GM10248 (cell line): ENCODE measurements around the gene UAP1L1.

ENCODE experiments used
- CTCF ChIA-PET: fragments of 300-600 bp; sonication (Branson Sonifier 250); formaldehyde crosslinking; extraction: SDS; loops from one replicate; lab custom pipeline; 2021; ENCODE audit warnings: antibody characterized with exemption; lab: Yijun Ruan, JAX
- POLR2A ChIA-PET: fragments of 350-650 bp; sonication (Branson Sonifier 250); formaldehyde crosslinking; extraction: SDS; loops from one replicate; lab custom pipeline; 2020; ENCODE audit warnings: antibody characterized with exemption; lab: Yijun Ruan, JAX
- DNase-seq: peaks from one replicate; pipeline ENCODE4 v3.0.0; 2012; ENCODE audit errors: extremely low spot score
- TF ChIP-seq, protein P1 (sequence below): IDR thresholded peaks from 2 replicates; pipeline ENCODE4 v1.5.1; 2012; ENCODE audit warnings: mild to moderate bottlenecking, low read depth; ENCODE audit errors: extremely low read depth, missing control alignments, control extremely low read depth

Gene UAP1L1

DNA sequence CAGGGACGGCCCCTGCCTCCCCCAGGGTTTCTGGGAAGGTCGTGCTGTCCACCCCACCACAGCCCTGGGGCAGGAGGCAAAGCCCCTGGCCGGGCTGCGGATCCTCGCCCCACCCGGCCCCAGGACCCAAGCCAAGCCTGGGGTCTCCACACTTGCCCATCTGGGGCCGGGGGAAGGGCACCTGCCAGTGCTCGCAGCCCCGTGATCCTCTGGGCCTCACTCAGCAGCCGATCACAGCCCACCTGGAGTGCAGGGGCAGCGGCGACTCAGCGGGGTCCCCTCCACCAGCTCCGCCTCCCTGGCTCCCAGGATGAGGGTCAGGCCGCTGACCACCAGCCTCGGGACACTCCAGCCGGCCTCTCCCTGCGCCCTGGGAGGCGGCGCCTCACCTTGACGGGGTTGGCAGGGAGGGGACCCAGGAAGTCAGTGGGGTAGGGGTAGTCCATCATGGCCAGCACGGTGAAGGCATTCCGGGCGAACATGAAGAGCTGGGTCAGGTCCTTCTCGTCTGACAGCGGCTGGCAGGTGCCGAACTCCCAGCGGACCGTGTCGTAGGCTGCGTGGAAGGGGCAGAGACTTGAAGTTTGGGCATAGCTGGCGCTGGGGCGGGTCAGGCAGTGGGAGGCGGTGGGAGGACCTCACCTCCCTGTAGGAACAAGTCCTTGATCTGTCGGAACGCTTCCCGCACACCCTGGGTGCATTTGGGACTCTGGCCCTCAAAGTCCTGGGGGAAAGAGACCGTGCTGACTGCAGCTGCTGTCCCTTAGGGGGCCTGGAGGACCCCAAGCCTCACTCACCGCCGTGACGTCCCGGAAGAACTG is 35.5 kb downstream of the UAP1L1 start:
- ChIA-PET CTCF (interaction anchor here (0.9 to 1.4 kb wide), 5 partner anchors 17 to 124 kb away, joined by 3 to 4 read pairs (median 3); no protein-coding TSS in a partner anchor), POLR2A (no interaction called here)
- TF ChIP-seq, protein P1, sequence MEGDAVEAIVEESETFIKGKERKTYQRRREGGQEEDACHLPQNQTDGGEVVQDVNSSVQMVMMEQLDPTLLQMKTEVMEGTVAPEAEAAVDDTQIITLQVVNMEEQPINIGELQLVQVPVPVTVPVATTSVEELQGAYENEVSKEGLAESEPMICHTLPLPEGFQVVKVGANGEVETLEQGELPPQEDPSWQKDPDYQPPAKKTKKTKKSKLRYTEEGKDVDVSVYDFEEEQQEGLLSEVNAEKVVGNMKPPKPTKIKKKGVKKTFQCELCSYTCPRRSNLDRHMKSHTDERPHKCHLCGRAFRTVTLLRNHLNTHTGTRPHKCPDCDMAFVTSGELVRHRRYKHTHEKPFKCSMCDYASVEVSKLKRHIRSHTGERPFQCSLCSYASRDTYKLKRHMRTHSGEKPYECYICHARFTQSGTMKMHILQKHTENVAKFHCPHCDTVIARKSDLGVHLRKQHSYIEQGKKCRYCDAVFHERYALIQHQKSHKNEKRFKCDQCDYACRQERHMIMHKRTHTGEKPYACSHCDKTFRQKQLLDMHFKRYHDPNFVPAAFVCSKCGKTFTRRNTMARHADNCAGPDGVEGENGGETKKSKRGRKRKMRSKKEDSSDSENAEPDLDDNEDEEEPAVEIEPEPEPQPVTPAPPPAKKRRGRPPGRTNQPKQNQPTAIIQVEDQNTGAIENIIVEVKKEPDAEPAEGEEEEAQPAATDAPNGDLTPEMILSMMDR, result no peak
- peak; percentile 7 for DNase-seq

DNA sequence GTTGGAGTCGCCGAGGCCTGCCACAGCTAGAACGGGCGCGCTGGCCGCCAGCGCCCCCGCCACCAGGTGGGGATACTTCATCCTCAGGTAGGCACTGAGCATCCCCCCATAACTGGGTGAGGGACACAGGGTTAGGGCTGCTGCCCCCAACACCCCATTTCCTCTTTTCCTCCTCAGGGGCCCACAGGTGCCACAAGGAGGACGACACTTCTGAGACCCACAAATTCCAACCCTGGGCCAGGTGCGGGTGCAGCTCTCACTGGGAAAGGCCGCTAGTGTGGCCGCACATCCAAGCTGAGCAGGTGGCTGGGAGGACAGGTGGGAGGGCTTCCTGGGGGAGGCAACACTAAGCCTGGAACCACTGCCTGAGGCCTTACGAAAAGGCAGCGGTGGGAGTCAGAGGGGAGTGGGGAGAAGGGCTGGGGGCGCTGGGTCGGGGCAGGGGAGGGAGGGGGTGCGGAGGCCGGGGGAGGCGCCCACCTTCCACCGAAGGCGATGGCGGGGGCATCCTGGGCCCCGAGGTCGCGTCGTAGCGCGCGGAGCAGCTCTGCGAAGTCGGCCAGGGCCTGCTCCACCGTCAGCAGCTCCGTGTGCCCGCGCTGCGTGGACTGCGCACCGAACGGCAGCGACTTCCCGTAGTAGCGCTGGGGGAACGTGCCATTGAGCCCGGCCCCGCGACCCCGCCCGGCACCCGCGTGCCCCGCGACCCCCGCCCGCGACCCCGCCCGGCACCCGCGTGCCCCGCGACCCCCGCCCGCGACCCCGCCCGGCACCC is 36.3 kb downstream of the UAP1L1 start:
- TF ChIP-seq, protein P1, result peak; percentile 3
- DNase-seq, result peak; percentile 58
- CTCF ChIA-PET, result interaction anchor here (0.9 to 1.4 kb wide), 4 partner anchors 18 to 123 kb away, joined by 3 to 4 read pairs (median 3); partner anchors contain the start of gene SSNA1
- POLR2A ChIA-PET, result interaction anchor here (0.6 to 0.9 kb wide), 2 partner anchors 123 to 129 kb away, joined by 3 to 4 read pairs; no protein-coding TSS in a partner anchor

DNA sequence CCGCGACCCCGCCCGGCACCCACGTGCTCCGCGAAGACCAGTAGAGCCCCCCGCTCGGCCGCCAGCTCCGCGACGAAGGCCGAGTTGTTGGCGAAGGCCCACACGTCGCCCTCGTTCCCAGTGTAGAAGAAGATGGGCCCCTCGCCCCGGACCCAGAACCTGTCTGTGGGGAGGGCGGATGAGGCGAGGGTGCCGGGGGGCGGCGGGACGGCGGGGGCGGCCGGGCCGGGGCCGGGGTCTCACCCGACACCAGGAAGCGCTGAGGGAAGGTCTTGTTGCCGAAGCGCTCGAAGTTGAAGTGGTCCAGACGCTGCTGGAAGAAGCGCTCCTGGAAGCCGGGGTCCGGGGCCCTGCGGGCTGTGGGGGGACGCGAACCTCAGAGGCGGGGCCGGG is 36.9 kb downstream of the UAP1L1 start:
- ChIA-PET CTCF (interaction anchor here (0.9 to 1.7 kb wide), 4 partner anchors 18 to 123 kb away, joined by 3 to 8 read pairs (median 4); partner anchors contain the start of genes RNF224 and SSNA1), POLR2A (interaction anchor here (0.6 to 0.9 kb wide), 2 partner anchors 122 to 128 kb away, joined by 3 to 4 read pairs; no protein-coding TSS in a partner anchor)
- TF ChIP-seq, protein P1, result no peak
- no peak for DNase-seq

DNA sequence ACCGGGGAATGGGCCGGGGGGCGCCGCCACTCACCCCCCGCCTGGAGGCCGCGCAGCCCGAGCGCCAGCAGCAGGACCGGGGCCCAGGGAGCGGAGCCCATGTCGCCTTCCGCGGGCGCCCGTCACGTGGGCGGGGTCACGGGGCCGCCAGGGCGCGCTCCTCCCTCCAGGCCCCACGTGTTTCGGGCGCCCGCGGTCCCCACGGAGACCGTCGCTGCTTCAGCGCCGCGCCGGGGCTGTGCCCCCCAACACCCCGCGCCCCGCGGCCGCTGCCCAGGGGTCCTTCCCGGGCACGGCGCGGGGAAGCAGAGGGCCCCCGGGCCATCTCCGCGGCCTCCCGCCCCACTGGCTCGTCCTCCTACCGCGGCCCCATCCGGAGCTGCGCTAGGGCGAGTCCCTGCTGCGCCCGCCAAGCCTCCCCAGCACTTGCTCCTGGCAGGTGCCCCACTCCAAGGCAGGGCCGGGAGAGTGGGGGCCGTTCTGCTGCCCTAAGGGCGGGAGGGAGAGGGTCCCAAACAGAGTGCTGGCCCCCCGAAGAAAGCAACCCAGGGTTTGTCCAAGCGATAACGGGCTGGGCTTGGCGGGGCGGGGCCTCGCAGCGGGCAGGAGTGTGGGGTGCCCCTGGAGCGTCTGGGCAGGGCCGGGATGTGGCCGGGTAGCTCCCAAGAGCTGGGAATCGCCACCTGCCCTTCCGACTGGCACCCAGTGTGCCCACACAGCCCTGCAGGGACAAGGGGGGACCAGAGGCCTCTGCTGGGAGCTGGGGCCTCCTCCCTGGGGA is 37.5 kb downstream of the UAP1L1 start, which contains the start of gene DPP7:
DPP7 (minus strand) TSS at position 121 of the 781 bp plus-strand sequence; CDS start at position 101, 20 bp downstream.
- DNase-seq, result peak; percentile 94
- TF ChIP-seq, protein P1, result no peak
- ChIA-PET CTCF (interaction anchor here (1.0 to 1.7 kb wide), 4 partner anchors 19 to 128 kb away, joined by 3 to 8 read pairs (median 4); partner anchors contain the start of gene RNF224), POLR2A (interaction anchor here (1.0 to 1.1 kb wide), 2 partner anchors 36 to 126 kb away, joined by 4 to 21 read pairs; partner anchors contain the start of gene TUBB4B)

DNA sequence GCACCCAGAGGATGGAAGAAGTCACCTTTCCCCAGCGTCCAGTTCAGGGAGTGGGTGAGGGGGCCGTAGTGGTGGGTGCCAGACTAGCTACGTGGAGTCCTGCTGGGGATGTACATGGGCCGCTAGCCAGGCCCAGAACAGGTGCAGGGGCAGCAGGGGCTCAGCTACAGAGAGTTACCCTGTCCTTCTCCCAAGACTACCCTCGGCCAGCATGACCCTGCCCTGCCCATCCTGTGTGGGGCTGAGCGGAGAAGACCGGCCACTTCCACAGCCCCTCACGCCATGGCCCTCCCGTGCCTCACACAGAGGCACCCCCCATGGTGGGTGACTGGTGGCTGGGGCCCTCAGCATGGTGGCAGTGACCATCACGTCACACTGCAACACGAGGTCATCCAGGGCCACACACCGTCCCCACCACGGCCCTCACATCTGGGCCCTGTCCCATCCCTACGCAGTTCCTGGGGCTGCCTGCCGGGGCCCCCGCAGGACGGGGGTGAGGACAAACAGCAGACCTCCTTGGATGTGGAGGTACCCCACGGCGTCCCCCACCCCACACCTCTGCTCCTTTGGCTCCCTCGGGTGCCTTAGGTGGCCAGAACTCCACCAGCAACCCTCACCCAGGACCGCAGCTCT is 38.2 kb downstream of the UAP1L1 start:
- DNase-seq, result peak; percentile 5
- TF ChIP-seq, protein P1, result no peak
- ChIA-PET POLR2A (interaction anchor here (1.0 to 1.1 kb wide), 2 partner anchors 35 to 125 kb away, joined by 4 to 21 read pairs; partner anchors contain the start of gene TUBB4B), CTCF (interaction anchor here (1.0 to 1.7 kb wide), 5 partner anchors 19 to 127 kb away, joined by 3 to 8 read pairs (median 4); partner anchors contain the start of gene RNF224)
